HepG2 (cell line): ENCODE results near the gene SLU7. TPM values are rescaled to one million over a fixed set of nuclear protein-coding genes. Genes with fewer than 3 reads are reported as not detected.
A peak's percentile ranks its signal among the peaks of the same experiment; 100 is the strongest.

Experiments
- CTCF ChIP-seq: sonication (generic); formaldehyde crosslinking; IDR thresholded peaks from 2 replicates; pipeline ENCODE4 v1.5.0; 2020; ENCODE audit warnings: mild to moderate bottlenecking, missing genetic modification reagents, moderate library complexity
- GATA4 ChIP-seq: sonication (generic); IDR thresholded peaks from 2 replicates; pipeline ENCODE4 v1.6.1; 2016; ENCODE audit warnings: antibody characterized with exemption, low read depth, borderline replicate concordance
- IKZF5 ChIP-seq: IDR thresholded peaks from 2 replicates; pipeline ENCODE4 v1.6.1; 2018; ENCODE audit warnings: missing genetic modification reagents, mild to moderate bottlenecking, missing compliant biosample characterization
- MAFK ChIP-seq, 2 experiments: IDR thresholded peaks in 1 of 2; conservative IDR thresholded peaks in 1 of 2; 2 replicates each; pipeline ENCODE4 v1.6.1; 2011; ENCODE audit warnings: improper control_type of control experiment in 2 of 2, low read length in 2 of 2
- MIER3 ChIP-seq: IDR thresholded peaks from 2 replicates; pipeline ENCODE4 v1.6.1; 2016; ENCODE audit warnings: missing compliant biosample characterization, borderline replicate concordance
- MXD4 ChIP-seq: IDR thresholded peaks from 2 replicates; pipeline ENCODE4 v1.6.1; 2016; ENCODE audit warnings: mild to moderate bottlenecking, missing biosample characterization, missing genetic modification reagents
- MXI1 ChIP-seq: IDR thresholded peaks from 3 replicates; pipeline ENCODE4 v1.6.1; 2012; ENCODE audit warnings: low read depth, low read length, inconsistent platforms, borderline replicate concordance
- NAIF1 ChIP-seq: sonication (generic); formaldehyde crosslinking; IDR thresholded peaks from 2 replicates; pipeline ENCODE4 v1.5.0; 2020; ENCODE audit warnings: mild to moderate bottlenecking, missing genetic modification reagents, borderline replicate concordance
- PHB2 ChIP-seq: fragments of 450-650 bp; IDR thresholded peaks from 2 replicates; pipeline ENCODE4 v1.6.1; 2018; ENCODE audit not compliant: partially characterized antibody
- SP5 ChIP-seq: IDR thresholded peaks from 2 replicates; pipeline ENCODE4 v1.6.1; 2016; ENCODE audit warnings: low read depth, borderline replicate concordance
- ZBTB49 ChIP-seq: sonication (generic); formaldehyde crosslinking; IDR thresholded peaks from 2 replicates; pipeline ENCODE4 v1.4.0; 2020; ENCODE audit warnings: missing genetic modification reagents, borderline replicate concordance
- ZGPAT ChIP-seq: IDR thresholded peaks from 2 replicates; pipeline ENCODE4 v1.6.1; 2016; ENCODE audit warnings: mild to moderate bottlenecking
- ZHX1 ChIP-seq: sonication (generic); formaldehyde crosslinking; IDR thresholded peaks from 2 replicates; pipeline ENCODE4 v1.8.1; 2022; ENCODE audit warnings: low read depth, mild to moderate bottlenecking, missing genetic modification reagents
- ZNF552 ChIP-seq: sonication (generic); formaldehyde crosslinking; IDR thresholded peaks from 2 replicates; pipeline ENCODE4 v1.9.0; 2022; ENCODE audit warnings: missing genetic modification reagents, mild to moderate bottlenecking, borderline replicate concordance
- polyA plus RNA-seq, 8 experiments: library from polyadenylated mRNA; depleted of rRNA in 3 of 8; stranded (reverse) in 7 of 8; unstranded in 1 of 8; fragments of >200 nt; fragmentation: Illumina TruSeq in 4 of 8; extraction: Trizol in 4 of 8; gene quantifications; 2 replicates each; pipeline versions ENCODE4 v1.2.1 to v1.2.3, GENCODE V29; 2011 to 2016; ENCODE audit warnings: low read depth in 4 of 8, missing spikeins in 1 of 8, mixed read lengths in 1 of 8; ENCODE audit not compliant: insufficient read depth in 1 of 8
- total RNA-seq, 5 experiments: library from RNA; depleted of rRNA; stranded (reverse); fragments of >200 nt; fragmentation: Illumina TruSeq; extraction: Trizol; gene quantifications; 2 replicates each; pipeline ENCODE4 v1.2.3, GENCODE V29; 2016; ENCODE audit warnings: low read depth in 1 of 5
- TF ChIP-seq, protein P1 (sequence below): sonication (generic); formaldehyde crosslinking; IDR thresholded peaks from 2 replicates; pipeline ENCODE4 v1.5.1; 2020; ENCODE audit warnings: missing genetic modification reagents, mild to moderate bottlenecking, borderline replicate concordance

Gene SLU7
- total and polyA plus RNA-seq, 2 of the 13 experiments (the other 11 are each of a cell fraction or from before 2014, with no cell fraction given) = 24.0 to 39.2 TPM

DNA sequence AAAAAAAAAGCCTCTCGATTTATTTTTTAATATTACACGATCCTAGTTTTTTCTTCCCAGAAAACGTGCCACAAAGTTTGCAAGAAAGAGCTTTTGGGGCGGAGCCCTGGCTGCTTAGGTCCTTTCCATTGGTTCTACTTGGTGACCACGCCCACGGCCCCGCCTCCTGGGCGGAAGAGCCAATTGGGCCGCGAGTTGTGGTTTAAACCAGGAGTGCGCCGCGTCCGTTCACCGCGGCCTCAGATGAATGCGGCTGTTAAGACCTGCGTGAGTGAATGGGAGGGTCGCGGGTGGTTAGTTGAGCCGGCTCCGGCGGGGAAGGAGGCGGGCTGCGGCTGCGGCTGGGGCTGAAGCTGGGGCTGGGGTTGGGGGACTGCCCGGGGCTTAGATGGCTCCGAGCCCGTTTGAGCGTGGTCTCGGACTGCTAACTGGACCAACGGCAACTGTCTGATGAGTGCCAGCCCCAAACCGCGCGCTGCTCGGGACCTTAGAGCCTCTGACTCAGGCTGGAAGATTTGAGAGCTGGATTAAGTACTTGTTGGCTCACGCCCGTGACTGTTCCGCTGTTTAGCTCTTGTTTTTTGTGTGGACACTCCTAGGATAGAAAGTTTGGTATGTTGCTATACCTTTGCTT is 2.9 kb upstream of the SLU7 start, which contains the start of gene PTTG1 (continued):
- no peak for TF ChIP-seq MAFK (conservative IDR thresholded peaks at IDR 0.05 in 1 of 2, IDR thresholded peaks at IDR 0.05 in 1 of 2; ENCODE audit: low read length in 2 of 2)
- peak; percentile 67 for TF ChIP-seq SP5
- 0 out of 2 replicates have a peak, but pooled peaks have one; percentile 51 for TF ChIP-seq ZHX1 (CRISPR knock-in tag)
- TF ChIP-seq MXI1 = peak; percentile 83; the same call in 1 of the 3 replicates
- peak; percentile 36; the same call in 1 of the 2 replicates for TF ChIP-seq IKZF5 (CRISPR knock-in tag)
- no peak for TF ChIP-seq NAIF1
- TF ChIP-seq, protein P1, sequence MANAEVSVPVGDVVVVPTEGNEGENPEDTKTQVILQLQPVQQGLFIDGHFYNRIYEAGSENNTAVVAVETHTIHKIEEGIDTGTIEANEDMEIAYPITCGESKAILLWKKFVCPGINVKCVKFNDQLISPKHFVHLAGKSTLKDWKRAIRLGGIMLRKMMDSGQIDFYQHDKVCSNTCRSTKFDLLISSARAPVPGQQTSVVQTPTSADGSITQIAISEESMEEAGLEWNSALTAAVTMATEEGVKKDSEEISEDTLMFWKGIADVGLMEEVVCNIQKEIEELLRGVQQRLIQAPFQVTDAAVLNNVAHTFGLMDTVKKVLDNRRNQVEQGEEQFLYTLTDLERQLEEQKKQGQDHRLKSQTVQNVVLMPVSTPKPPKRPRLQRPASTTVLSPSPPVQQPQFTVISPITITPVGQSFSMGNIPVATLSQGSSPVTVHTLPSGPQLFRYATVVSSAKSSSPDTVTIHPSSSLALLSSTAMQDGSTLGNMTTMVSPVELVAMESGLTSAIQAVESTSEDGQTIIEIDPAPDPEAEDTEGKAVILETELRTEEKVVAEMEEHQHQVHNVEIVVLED (CRISPR knock-in tag) = peak; percentile 33; the same call in 1 of the 2 replicates
- peak; percentile 41; the same call in 1 of the 2 replicates for TF ChIP-seq GATA4
- TF ChIP-seq ZBTB49 = no peak
- 0 out of 2 replicates have a peak, but pooled peaks have one; percentile 47 for TF ChIP-seq MXD4 (CRISPR knock-in tag)
- TF ChIP-seq ZNF552 = no peak
- TF ChIP-seq CTCF (CRISPR knock-in tag) = peak; percentile 19
- no peak for TF ChIP-seq PHB2
- TF ChIP-seq ZGPAT (CRISPR knock-in tag) = 0 out of 2 replicates have a peak, but pooled peaks have one; percentile 39
- TF ChIP-seq MIER3 (CRISPR knock-in tag) = no peak
